Mammary epithelial cell (primary cell): ENCODE data around the gene GSTCD.

Experiments
- EZH2 ChIP-seq: IDR thresholded peaks from 2 replicates; pipeline ENCODE4 v1.6.1; 2012; ENCODE audit warnings: low read length, inconsistent platforms, borderline replicate concordance
- TF ChIP-seq, protein P1 (sequence below), 2 donors: IDR thresholded peaks in 1 of 2; conservative IDR thresholded peaks in 1 of 2; 2 replicates each; pipeline ENCODE4 v1.5.1; 2011 to 2012; ENCODE audit warnings: inconsistent platforms in 2 of 2, low read length in 2 of 2, mild to moderate bottlenecking in 2 of 2, control low read depth in 1 of 2, low read depth in 1 of 2; ENCODE audit not compliant: insufficient read depth in 1 of 2; ENCODE audit errors: extremely low read depth in 1 of 2

DNA sequence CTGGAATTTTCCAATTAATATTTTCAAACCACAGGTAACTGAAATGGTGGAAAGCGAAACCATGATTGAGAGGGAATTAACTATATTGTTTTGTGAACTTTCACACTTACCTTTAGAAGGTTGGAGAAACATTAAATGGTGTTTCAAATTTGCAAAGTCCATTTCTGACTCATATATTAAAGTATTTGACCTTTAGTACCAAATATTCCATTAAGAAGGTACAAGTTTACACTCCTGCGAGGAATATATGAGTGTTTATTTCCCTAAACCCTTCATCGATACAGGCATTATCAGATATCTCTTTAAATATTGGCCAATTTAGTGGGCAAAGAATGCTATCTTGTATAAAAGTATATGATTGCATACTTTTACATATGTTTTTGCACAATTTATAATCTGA is 142.6 kb downstream of the GSTCD start:
- TF ChIP-seq, protein P1, sequence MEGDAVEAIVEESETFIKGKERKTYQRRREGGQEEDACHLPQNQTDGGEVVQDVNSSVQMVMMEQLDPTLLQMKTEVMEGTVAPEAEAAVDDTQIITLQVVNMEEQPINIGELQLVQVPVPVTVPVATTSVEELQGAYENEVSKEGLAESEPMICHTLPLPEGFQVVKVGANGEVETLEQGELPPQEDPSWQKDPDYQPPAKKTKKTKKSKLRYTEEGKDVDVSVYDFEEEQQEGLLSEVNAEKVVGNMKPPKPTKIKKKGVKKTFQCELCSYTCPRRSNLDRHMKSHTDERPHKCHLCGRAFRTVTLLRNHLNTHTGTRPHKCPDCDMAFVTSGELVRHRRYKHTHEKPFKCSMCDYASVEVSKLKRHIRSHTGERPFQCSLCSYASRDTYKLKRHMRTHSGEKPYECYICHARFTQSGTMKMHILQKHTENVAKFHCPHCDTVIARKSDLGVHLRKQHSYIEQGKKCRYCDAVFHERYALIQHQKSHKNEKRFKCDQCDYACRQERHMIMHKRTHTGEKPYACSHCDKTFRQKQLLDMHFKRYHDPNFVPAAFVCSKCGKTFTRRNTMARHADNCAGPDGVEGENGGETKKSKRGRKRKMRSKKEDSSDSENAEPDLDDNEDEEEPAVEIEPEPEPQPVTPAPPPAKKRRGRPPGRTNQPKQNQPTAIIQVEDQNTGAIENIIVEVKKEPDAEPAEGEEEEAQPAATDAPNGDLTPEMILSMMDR (conservative IDR thresholded peaks at IDR 0.05 in 1 of 2, IDR thresholded peaks at IDR 0.05 in 1 of 2; ENCODE audit: extremely low read depth in 1 of 2, insufficient read depth in 1 of 2, low read depth in 1 of 2, low read length in 2 of 2), result no peak
- no peak for TF ChIP-seq EZH2
